AG09309 (cell line): ENCODE data around the gene RICTOR.
"Not testable (repeated sequence)": the region's sequence is repeated elsewhere in the genome, so short reads cannot be mapped to it uniquely, and the experiment has no call there.

Experiments used
- DNase-seq: peaks from one replicate; pipeline ENCODE4 v3.0.0-alpha.2; 2010; ENCODE audit warnings: low read depth
- H3K4me3 ChIP-seq: 2 replicates; pipeline ENCODE4 v1.5.1; 2011; ENCODE audit warnings: mild to moderate bottlenecking, low read depth, low read length, moderate library complexity; ENCODE audit not compliant: control insufficient read depth
- TF ChIP-seq, protein P1 (sequence below): IDR thresholded peaks from 2 replicates; pipeline ENCODE4 v1.5.1; 2011; ENCODE audit warnings: mild to moderate bottlenecking, low read depth, low read length, inconsistent platforms; ENCODE audit not compliant: insufficient read depth, control insufficient read depth; ENCODE audit errors: missing control alignments

RICTOR gene

DNA sequence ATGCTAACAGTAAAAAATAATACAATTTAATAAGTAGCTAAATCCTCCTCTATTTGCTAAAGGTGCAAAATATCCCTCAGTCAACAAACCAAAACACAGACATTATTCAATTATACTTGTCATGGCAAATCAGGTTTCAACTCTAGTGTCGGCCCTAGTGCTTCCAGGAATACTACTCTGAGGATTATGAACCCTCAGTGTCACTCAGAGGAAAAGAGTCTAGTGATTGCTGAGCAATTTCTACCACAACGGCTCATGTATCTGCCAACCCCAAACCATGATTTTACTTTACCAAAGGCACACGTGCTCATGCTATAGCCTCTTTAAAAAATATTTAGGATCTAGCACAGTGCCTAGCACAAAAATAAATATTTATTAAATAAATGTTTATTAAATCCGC lies 21.0 kb downstream of the RICTOR start:
- no peak overlapping the region for H3K4me3 ChIP-seq
- DNase-seq = no peak
- TF ChIP-seq, protein P1, sequence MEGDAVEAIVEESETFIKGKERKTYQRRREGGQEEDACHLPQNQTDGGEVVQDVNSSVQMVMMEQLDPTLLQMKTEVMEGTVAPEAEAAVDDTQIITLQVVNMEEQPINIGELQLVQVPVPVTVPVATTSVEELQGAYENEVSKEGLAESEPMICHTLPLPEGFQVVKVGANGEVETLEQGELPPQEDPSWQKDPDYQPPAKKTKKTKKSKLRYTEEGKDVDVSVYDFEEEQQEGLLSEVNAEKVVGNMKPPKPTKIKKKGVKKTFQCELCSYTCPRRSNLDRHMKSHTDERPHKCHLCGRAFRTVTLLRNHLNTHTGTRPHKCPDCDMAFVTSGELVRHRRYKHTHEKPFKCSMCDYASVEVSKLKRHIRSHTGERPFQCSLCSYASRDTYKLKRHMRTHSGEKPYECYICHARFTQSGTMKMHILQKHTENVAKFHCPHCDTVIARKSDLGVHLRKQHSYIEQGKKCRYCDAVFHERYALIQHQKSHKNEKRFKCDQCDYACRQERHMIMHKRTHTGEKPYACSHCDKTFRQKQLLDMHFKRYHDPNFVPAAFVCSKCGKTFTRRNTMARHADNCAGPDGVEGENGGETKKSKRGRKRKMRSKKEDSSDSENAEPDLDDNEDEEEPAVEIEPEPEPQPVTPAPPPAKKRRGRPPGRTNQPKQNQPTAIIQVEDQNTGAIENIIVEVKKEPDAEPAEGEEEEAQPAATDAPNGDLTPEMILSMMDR = no peak

DNA sequence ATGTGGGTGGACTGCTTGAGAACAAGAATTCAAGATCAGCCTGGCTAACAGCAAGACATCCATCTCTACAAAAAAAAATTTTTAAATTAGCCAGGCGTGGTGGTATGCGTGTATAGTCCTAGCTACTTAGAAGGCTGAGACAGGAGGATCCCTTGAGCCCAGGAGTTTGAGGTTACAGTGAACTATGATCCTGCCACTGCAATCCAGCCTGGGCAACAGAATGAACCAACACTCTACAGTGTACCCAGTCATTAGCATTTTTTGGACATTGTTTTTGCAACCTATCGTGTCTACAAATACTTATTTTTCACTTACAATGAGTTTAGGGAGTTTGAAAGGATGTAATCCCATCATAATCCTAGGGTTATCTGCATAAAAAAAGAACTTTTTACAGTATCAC lies 22.1 kb downstream of the RICTOR start:
- no peak overlapping the region for H3K4me3 ChIP-seq
- TF ChIP-seq, protein P1 = no peak
- no peak for DNase-seq

DNA sequence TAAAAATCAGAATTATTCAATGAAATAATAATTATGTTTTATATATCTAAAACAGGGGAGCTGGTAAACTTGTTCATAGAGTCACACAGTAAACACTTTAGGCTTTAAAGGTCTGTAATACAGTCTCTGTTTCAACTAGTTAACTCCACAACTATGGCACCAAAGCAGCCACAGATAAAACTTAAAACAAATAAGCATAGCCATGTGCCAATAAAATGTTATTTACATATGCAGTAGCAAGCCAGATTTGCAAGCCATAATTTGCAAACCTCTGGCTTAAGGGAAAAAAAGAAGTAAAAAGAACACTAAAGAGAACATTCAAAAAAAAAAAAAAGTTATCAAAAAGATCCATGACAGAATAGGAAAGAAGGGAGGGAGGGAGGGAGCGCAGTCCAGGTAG lies 24.9 kb downstream of the RICTOR start:
- no peak for DNase-seq
- TF ChIP-seq, protein P1 = no peak

DNA sequence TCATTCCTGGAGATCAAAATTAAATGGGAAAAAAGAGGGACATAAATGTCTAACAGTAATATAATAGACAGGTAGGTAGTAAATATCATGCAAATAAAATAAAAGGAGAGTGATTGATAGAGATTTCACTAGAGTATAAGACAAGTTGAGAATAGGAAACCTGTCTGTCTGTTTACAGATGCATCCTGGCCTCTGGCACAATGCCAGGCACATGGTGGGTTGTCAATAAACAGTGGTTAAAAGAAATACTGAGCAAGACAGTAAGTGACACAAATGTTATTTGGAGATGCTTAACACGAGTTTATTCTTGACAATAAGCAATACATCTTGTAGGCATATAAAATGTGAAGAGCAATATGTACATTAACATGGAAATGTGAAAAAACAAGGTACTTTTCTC lies 33.3 kb downstream of the RICTOR start:
- DNase-seq = no peak
- TF ChIP-seq, protein P1 = no peak
- H3K4me3 ChIP-seq = no peak overlapping the region

More for the DNA sequence above, 24.9 kb downstream of the RICTOR start:
- H3K4me3 ChIP-seq = no peak overlapping the region

DNA sequence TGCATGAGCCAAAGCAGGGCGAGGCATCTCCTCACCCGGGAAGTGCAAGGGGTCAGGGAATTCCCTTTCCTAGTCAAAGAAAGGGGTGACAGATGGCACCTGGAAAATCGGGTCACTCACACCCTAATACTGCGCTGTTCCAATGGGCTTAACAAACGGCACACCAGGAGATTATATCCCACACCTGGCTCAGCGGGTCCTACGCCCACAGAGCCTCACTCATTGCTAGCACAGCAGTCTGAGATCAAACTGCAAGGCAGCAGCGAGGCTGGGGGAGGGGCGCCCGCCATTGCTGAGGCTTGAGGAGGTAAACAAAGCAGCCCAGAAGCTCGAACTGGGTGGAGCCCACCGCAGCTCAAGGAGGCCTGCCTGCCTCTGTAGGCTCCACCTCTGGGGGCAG lies 39.7 kb downstream of the RICTOR start:
- H3K4me3 ChIP-seq, DNase-seq: not testable (repeated sequence)

DNA sequence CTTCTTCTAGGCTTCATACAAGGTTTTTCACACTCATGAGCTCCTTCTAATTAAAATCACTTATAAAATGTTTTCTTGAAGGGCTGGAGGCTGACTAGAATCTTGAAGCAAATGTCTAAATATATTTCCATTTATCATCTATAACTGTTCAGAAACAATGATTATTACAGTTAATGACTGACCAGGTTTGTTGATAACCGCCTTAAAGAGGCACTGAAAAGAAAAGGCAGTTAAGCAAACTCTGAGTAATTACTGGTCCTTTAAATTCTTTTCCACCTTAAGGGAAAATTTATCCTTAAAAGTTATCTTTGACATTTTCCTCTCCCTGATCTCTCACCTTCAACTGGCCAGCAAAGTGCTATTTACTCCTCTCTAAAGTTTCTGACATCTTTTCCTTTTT lies 43.2 kb downstream of the RICTOR start:
- H3K4me3 ChIP-seq = no peak overlapping the region
- no peak for DNase-seq
- TF ChIP-seq, protein P1 = no peak

DNA sequence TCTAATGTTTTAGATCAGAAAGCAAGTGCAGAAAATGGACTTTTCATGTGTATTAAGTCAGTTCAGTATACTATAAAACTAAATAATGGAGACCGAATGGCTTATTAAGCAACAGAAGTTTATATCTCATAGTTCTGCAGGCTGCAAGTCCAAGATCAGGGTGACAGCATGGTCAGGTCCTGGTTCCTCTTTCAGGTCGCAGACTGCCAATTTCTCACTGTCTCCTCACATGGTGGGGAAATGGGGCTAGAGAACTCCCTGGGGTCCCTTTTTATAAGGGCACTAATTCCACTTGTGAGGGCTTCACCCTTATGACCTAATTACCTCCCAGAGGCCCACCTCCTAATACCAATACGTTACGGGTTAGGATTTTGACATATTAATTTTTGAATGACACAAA lies 48.7 kb downstream of the RICTOR start:
- DNase-seq = no peak
- no peak overlapping the region for H3K4me3 ChIP-seq
- TF ChIP-seq, protein P1 = no peak
